ENCODE results near the gene DAAM1.

GRCh38 chr14:59332727-59333126 is 144.3 kb downstream of the DAAM1 start:
- TF ChIP-seq CTCF (IDR thresholded peaks at IDR 0.05) (no peak), POLR2A (IDR thresholded peaks at IDR 0.05) (no peak)
